ENCODE measurements around the gene GRIA1.

DNA sequence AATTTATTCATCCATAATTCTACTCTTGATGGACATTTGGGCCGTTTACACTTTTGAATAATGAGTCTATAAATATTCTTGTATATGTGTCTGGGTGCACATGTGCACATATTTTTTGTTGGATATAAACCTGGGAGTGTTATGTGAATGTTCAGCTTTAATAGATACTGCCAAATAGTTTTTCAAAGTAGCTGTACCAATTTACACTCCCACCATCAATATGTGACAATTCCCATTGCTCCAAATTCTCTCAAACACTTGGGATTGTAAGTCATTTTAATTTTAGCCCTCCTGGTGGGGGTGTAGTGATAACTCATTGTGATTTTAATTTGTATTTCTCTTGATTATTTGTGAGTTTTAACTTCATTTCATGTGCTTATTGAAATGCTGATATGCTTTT is 114.9 kb downstream of the GRIA1 start:
- TF ChIP-seq POLR2A (IDR thresholded peaks at IDR 0.05; ENCODE audit: low read length) (no peak), GATA1 (IDR thresholded peaks at IDR 0.05; ENCODE audit: low read depth, low read length) (no peak)

All from erythroblast (primary cell).